SK-N-MC (cell line): ENCODE data around the gene POLR2F.

Experiments used
- DNase-seq: peaks from one replicate; pipeline ENCODE4 v3.0.0-alpha.2; 2011; ENCODE audit warnings: low read depth, low spot score
- H3K27ac ChIP-seq: fragments of 200-600 bp; sonication (generic); 2 replicates; pipeline ENCODE4 v1.5.1; 2016; ENCODE audit warnings: mixed run types
- H3K36me3 ChIP-seq: fragments of 200-600 bp; sonication (generic); 2 replicates; pipeline ENCODE4 v1.6.1; 2017; ENCODE audit warnings: antibody characterized with exemption, low read length, mixed read lengths; ENCODE audit not compliant: insufficient read depth
- H3K4me3 ChIP-seq: fragments of 200-600 bp; sonication (generic); 2 replicates; pipeline ENCODE4 v1.5.1; 2016
- H3K9ac ChIP-seq: fragments of 200-600 bp; sonication (generic); 2 replicates; pipeline ENCODE4 v1.8.0; 2017; ENCODE audit warnings: mixed run types, mixed read lengths; ENCODE audit not compliant: insufficient read length
- H3K9me3 ChIP-seq: fragments of 200-600 bp; sonication (generic); 2 replicates; pipeline ENCODE4 v1.6.1; 2017; ENCODE audit warnings: low read depth, mild to moderate bottlenecking, antibody characterized with exemption, low read length, moderate library complexity, mixed read lengths
- EZH2 ChIP-seq: fragments of 200-600 bp; sonication (generic); IDR thresholded peaks from one replicate; pipeline ENCODE4 v1.6.1; 2017; ENCODE audit warnings: antibody characterized with exemption
- FOXP2 ChIP-seq: optimal IDR thresholded peaks from 2 replicates; pipeline ENCODE3; 2011; ENCODE audit warnings: mild to moderate bottlenecking, moderate library complexity; ENCODE audit not compliant: insufficient read depth; ENCODE audit errors: extremely low read length, control extremely low read depth
- POLR2AphosphoS5 ChIP-seq: IDR thresholded peaks from 2 replicates; pipeline ENCODE4 v1.6.1; 2012; ENCODE audit warnings: mild to moderate bottlenecking, low read depth, low read length, borderline replicate concordance

Gene POLR2F

GRCh38 chr22:37981282-37982011 lies 27.9 kb downstream of the POLR2F start:
- no peak for DNase-seq
- Histone ChIP-seq H3K36me3 (no peaks in the 10 kb centered on the region), H3K27ac (no peak overlapping the region), H3K9me3 (no peaks in the 10 kb centered on the region), H3K4me3 (no peak overlapping the region), H3K9ac (no peak overlapping the region)
- TF ChIP-seq EZH2: no peak
- no peak for TF ChIP-seq POLR2AphosphoS5
- TF ChIP-seq FOXP2: no peak

GRCh38 chr22:37982151-37982785 lies 28.8 kb downstream of the POLR2F start:
- Histone ChIP-seq H3K4me3 (no peak overlapping the region), H3K9me3 (no peaks in the 10 kb centered on the region), H3K9ac (no peak overlapping the region), H3K36me3 (no peaks in the 10 kb centered on the region), H3K27ac (no peak overlapping the region)
- TF ChIP-seq FOXP2 (no peak), POLR2AphosphoS5 (no peak), EZH2 (no peak)
- DNase-seq: no peak

- H3K27ac ChIP-seq: no peak overlapping the region
- no peaks in the 10 kb centered on the region for H3K36me3 ChIP-seq
- TF ChIP-seq POLR2AphosphoS5 (no peak), EZH2 (no peak), FOXP2 (no peak)
- H3K4me3 ChIP-seq: no peak overlapping the region
- DNase-seq: no peak
- no peaks in the 10 kb centered on the region for H3K9me3 ChIP-seq
- H3K9ac ChIP-seq: no peak overlapping the region
Observed at GRCh38 chr22:37982938-37983859, 29.7 kb downstream of the POLR2F start.

DNA sequence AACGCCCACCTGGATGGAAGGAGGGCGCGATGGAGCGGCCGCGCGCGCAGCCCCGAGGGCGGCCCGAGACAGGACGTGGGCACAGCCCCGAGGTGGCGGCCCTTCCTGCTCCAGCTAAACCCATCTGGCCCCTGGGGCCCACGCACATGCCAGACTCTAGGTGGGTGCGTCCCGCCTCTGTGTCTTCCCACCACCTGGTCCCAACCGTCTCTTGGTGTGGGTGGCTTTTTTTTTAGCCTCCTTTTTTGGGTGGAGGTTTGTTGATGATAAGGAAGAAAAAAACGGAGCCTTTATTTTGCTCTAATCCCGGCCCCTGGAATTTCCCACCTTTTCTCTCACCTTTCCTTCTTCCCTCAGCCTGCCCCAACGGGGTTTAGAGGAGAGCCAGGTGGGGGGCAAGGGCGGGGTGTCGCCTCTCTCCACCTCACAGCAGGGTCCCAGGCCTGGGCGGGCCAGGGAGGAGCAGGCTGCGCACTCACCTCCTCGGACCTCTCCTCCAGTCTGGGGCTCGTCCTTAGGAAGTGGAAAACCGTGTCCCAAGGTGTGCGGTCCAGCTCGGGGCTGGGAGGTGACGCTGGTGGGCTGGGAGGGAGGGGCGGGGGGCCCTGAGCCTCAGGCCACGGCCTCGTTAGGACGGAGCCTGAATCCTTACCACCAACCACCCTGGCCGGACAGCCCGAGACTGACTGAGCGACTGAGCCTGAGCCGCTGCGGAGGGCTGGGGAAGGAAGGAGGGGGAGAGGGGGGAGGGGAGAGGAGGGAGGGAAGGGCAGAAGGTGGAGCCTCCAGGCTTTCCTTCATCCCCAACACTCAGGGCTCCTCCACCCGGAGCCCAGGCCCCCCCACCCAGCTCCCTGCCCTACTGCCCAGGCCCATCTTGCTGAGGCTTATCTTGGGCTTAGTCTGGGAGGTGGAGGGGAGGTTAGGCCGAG lies 30.6 kb downstream of the POLR2F start, which contains the start of gene SOX10:
SOX10 (minus strand) TSS at position 696 of the 932 bp plus-strand sequence. CDS start 771 bp downstream, outside the sequence.
- no peak for DNase-seq
- Histone ChIP-seq H3K9ac (no peak within 1 kb of the TSS), H3K27ac (no peak within 1 kb of the TSS), H3K36me3 (no peaks in the 10 kb centered on the region), H3K9me3 (no peaks in the 10 kb centered on the region), H3K4me3 (no peak within 1 kb of the TSS)
- no peak for TF ChIP-seq EZH2
- TF ChIP-seq POLR2AphosphoS5: no peak
- no peak for TF ChIP-seq FOXP2

GRCh38 chr22:37985050-37985585 lies 31.6 kb downstream of the POLR2F start:
- H3K9me3 ChIP-seq: no peaks in the 10 kb centered on the region
- no peak overlapping the region for H3K27ac ChIP-seq
- H3K36me3 ChIP-seq: no peaks in the 10 kb centered on the region
- H3K4me3 ChIP-seq: no peak overlapping the region
- no peak overlapping the region for H3K9ac ChIP-seq
- DNase-seq: no peak
- TF ChIP-seq POLR2AphosphoS5: no peak
- TF ChIP-seq FOXP2: no peak
- no peak for TF ChIP-seq EZH2

DNA sequence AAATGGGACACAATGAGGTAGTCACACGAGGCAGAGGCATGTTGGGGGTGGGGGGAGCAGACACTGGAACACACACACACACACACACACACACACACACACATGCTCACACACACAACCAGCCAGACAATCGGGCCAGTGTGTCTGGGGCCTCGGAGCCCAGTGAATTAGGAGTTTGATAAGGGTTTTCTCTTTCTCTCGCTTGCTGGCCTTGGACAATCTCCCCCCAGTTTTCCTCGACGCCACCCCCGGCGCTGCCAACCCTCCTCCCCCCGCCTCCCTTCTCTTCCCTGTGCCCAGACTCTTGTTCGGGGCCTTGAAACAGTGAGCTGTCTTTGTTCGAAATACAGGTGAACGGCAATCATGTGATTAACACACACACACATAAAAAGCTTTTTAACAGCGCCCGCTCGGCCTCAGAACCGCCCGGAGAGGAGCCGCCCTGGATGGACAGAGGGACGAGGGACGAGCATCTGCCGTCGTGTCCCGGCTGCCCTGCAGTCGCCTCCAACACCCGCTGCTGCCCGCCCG lies 32.3 kb downstream of the POLR2F start:
- Histone ChIP-seq H3K9ac (no peak overlapping the region), H3K27ac (no peak overlapping the region), H3K36me3 (no peaks in the 10 kb centered on the region), H3K9me3 (no peaks in the 10 kb centered on the region), H3K4me3 (no peak overlapping the region)
- no peak for TF ChIP-seq EZH2
- no peak for TF ChIP-seq POLR2AphosphoS5
- TF ChIP-seq FOXP2: no peak
- DNase-seq: no peak

GRCh38 chr22:37986371-37986770 lies 32.9 kb downstream of the POLR2F start:
- no peaks in the 10 kb centered on the region for H3K36me3 ChIP-seq
- H3K27ac ChIP-seq: no peak overlapping the region

More at GRCh38 chr22:37986371-37986770, 32.9 kb downstream of the POLR2F start:
- Histone ChIP-seq H3K9ac (no peak overlapping the region), H3K9me3 (no peaks in the 10 kb centered on the region), H3K4me3 (no peak overlapping the region)
- TF ChIP-seq FOXP2: no peak
- TF ChIP-seq EZH2: no peak
- no peak for TF ChIP-seq POLR2AphosphoS5
- DNase-seq: no peak
